Stimulated activated CD4-positive, alpha-beta T cell treated with anti-CD3 and anti-CD28 coated beads, Interleukin-4, amount 100 ng/mL, for 4 hours (primary cell): ENCODE data around the gene HSBP1L1.
A peak's percentile ranks its signal among the peaks of the same experiment; 100 is the strongest.
"Not testable (repeated sequence)": the region's sequence is repeated elsewhere in the genome, so short reads cannot be mapped to it uniquely, and the experiment has no call there.

Source experiments
- DNase-seq, 2 experiments: peaks; one replicate each; pipeline ENCODE4 v3.0.0-alpha.2; 2020

The HSBP1L1 gene

GRCh38 chr18:79945118-79946042 lies 19.1 kb upstream of the HSBP1L1 start:
- DNase-seq: no peak

GRCh38 chr18:79947054-79947755 lies 17.2 kb upstream of the HSBP1L1 start:
- no peak for DNase-seq

- no peak for DNase-seq
Observed at GRCh38 chr18:79947881-79948610, 16.4 kb upstream of the HSBP1L1 start.

GRCh38 chr18:79948719-79949411 lies 15.6 kb upstream of the HSBP1L1 start:
- DNase-seq: no peak

- no peak for DNase-seq
Observed at GRCh38 chr18:79949697-79950487, 14.6 kb upstream of the HSBP1L1 start.

GRCh38 chr18:79950515-79951341 lies 13.7 kb upstream of the HSBP1L1 start:
- DNase-seq: no peak

GRCh38 chr18:79951545-79952455 lies 12.6 kb upstream of the HSBP1L1 start, which contains the start of gene SLC66A2:
Gene SLC66A2, minus strand, starts transcription at chr18:79951653. Its CDS starts 727 bp downstream, at chr18:79950926.
- DNase-seq: peak; percentile 89 to 98

GRCh38 chr18:79952456-79952995 lies 11.9 kb upstream of the HSBP1L1 start:
- no peak for DNase-seq

- DNase-seq: no peak
Observed at GRCh38 chr18:79952996-79953559, 11.4 kb upstream of the HSBP1L1 start.

GRCh38 chr18:79953971-79954651 lies 10.3 kb upstream of the HSBP1L1 start:
- no peak for DNase-seq

- DNase-seq: no peak
Observed at GRCh38 chr18:79954791-79955190, 9.7 kb upstream of the HSBP1L1 start.

- DNase-seq: no peak
Observed at GRCh38 chr18:79955302-79956075, 9.0 kb upstream of the HSBP1L1 start.

- no peak for DNase-seq
Observed at GRCh38 chr18:79956276-79956675, 8.2 kb upstream of the HSBP1L1 start.

- DNase-seq: no peak
Observed at GRCh38 chr18:79958981-79959380, 5.5 kb upstream of the HSBP1L1 start.

- DNase-seq: not testable (repeated sequence)
Observed at GRCh38 chr18:79960161-79960801, 4.2 kb upstream of the HSBP1L1 start.

- DNase-seq: no peak
Observed at GRCh38 chr18:79960921-79961526, 3.4 kb upstream of the HSBP1L1 start.
